Esophagus mucosa (tissue), 1 donor: ENCODE results near the gene DAZ4. TPM values are rescaled to one million over a fixed set of nuclear protein-coding genes. Genes with fewer than 3 reads are reported as not detected.
"Not testable (repeated sequence)": the region's sequence is repeated elsewhere in the genome, so short reads cannot be mapped to it uniquely, and the experiment has no call there.

Experiments used
- ATAC-seq: fragments of 200-7000 bp; cut with Tn5 transposase; one replicate; pipeline ENCODE4 v1.9.1; 2020
- total RNA-seq: library from RNA; stranded (reverse); gene quantifications from one replicate; pipeline ENCODE4 v1.2.4, GENCODE V29; 2023
- donor health status: DM: yes; HTN: yes; CAD: no.

Gene DAZ4, protein sequence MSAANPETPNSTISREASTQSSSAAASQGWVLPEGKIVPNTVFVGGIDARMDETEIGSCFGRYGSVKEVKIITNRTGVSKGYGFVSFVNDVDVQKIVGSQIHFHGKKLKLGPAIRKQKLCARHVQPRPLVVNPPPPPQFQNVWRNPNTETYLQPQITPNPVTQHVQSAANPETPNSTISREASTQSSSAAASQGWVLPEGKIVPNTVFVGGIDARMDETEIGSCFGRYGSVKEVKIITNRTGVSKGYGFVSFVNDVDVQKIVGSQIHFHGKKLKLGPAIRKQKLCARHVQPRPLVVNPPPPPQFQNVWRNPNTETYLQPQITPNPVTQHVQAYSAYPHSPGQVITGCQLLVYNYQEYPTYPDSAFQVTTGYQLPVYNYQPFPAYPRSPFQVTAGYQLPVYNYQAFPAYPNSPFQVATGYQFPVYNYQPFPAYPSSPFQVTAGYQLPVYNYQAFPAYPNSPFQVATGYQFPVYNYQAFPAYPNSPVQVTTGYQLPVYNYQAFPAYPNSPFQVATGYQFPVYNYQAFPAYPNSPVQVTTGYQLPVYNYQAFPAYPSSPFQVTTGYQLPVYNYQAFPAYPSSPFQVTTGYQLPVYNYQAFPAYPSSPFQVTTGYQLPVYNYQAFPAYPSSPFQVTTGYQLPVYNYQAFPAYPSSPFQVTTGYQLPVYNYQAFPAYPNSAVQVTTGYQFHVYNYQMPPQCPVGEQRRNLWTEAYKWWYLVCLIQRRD
- not detected for total RNA-seq

DNA sequence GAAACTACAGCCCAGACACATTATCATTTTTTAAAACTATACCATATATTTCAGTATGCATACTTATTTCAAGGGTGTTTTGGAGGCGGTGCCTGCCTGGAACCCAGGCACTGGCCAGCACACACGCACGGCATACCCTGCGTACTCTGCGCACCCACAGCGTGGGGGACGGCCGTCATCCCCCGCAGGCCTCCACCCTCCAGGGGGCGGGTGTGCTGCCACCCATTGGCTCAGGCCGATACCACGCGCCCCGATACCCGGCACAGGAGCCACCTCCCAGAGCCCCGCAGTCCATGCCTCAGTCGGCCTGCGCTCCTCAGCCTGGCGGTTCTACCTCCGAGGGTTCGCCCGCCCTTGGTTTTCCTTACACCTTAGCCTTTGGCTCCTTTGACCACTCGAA, at the start of gene DAZ4:
TSS of gene DAZ4 (plus strand) at position 301 of the 400 bp plus-strand sequence. CDS start 208 bp downstream, outside the sequence.
- ATAC-seq = not testable (repeated sequence)

DNA sequence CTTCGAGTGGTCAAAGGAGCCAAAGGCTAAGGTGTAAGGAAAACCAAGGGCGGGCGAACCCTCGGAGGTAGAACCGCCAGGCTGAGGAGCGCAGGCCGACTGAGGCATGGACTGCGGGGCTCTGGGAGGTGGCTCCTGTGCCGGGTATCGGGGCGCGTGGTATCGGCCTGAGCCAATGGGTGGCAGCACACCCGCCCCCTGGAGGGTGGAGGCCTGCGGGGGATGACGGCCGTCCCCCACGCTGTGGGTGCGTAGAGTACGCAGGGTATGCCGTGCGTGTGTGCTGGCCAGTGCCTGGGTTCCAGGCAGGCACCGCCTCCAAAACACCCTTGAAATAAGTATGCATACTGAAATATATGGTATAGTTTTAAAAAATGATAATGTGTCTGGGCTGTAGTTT, 20.4 kb upstream of the DAZ4 start, which contains the start of gene DAZ3:
TSS of gene DAZ3 (minus strand) at position 101 of the 400 bp plus-strand sequence. CDS start 208 bp downstream, outside the sequence.
- not testable (repeated sequence) for ATAC-seq

DNA sequence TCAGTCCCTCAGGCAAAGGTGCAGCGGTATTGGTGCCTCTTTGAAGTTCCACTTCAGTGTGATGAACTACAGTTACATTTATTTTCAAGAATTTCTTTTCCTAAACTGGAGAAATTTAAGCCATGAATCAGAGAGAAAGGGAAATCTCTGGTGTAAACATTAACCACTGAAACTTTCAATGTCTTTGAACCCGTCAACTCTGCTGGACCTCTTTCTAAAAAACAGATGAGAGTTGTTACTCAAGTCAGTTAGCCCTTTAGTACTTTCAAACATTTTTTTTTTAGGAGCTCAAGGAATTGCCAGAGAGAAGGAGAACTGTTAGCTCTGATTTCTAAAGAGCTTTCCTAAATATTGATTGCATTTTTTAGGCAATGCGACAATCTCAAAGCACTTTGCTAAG, 11.9 kb upstream of the DAZ4 start:
- ATAC-seq = not testable (repeated sequence)

DNA sequence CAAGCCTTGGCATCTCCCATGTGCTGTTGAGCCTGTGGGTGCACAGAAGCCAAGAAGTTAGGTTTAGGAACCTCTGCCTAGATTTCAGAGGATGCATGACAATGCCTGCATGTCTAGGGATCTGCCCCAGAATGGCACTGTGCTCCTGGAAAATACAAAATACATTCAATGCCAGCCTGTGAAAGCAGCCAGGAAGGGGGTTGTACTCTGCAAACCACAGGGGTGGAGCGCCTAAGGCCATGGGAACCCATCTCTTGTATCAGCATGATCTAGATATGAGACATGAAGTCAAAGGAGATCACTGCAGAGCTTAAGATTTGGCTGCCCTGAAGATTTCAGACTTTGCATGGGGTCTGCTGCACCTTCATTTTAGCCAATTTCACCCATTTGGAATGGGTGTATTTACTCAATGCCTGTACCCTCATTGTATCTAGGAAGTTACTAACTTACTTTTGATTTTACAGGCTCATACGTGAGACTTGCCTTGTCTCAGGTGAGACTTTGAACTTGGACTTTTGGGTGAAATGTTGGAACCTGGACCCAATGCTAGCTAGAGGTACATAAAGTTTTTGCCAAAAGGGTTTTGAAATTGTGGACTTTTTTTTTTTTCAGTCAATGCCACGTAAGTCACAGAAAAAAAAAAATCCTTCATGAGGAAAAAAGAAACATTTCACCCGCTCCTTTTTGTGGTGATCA, 9.4 kb upstream of the DAZ4 start:
- not testable (repeated sequence) for ATAC-seq

DNA sequence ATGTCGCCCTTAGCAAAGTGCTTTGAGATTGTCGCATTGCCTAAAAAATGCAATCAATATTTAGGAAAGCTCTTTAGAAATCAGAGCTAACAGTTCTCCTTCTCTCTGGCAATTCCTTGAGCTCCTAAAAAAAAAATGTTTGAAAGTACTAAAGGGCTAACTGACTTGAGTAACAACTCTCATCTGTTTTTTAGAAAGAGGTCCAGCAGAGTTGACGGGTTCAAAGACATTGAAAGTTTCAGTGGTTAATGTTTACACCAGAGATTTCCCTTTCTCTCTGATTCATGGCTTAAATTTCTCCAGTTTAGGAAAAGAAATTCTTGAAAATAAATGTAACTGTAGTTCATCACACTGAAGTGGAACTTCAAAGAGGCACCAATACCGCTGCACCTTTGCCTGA, 8.7 kb upstream of the DAZ4 start:
- ATAC-seq = not testable (repeated sequence)

Other genes starting within 250 kb of the DAZ4 start
- not detected for gene BPY2B, start 215.9 kb upstream of the DAZ4 start, total RNA-seq
- gene DAZ3, start 20.5 kb upstream of the DAZ4 start, total RNA-seq = not detected
- not detected for gene BPY2C, start 218.2 kb downstream of the DAZ4 start, total RNA-seq